Measurements from ENCODE around the gene ELMO1.

ELMO1 gene

GRCh38 chr7:36875794-36876193 is 572.9 kb downstream of the ELMO1 start:
- DNase-seq (ENCODE audit: low spot score), result no peak

GRCh38 chr7:36874041-36874440 is 574.6 kb downstream of the ELMO1 start:
- no peak for DNase-seq (ENCODE audit: low spot score)

DNA sequence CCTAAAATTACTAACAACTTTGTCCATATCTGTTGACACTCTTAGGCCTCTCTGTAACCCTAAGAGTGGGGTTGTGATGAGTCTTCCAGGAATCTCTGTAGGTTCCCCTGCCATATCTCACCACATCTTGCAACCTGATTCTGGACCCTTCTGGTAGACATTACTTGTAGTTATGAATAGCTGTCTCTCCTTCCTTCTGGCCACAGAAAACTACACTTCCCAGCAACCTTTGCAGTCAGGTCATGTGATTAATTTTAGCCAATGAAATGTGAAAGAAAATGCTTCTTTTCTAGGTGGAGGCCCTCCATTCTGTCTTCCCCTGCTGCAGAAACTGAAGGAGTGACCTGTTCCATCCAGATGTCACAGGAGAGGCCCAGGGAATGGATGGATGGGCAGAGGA is 576.8 kb downstream of the ELMO1 start:
- no peak for DNase-seq (ENCODE audit: low spot score)

GRCh38 chr7:36871355-36871738 is 577.3 kb downstream of the ELMO1 start:
- no peak for DNase-seq (ENCODE audit: low spot score)

DNA sequence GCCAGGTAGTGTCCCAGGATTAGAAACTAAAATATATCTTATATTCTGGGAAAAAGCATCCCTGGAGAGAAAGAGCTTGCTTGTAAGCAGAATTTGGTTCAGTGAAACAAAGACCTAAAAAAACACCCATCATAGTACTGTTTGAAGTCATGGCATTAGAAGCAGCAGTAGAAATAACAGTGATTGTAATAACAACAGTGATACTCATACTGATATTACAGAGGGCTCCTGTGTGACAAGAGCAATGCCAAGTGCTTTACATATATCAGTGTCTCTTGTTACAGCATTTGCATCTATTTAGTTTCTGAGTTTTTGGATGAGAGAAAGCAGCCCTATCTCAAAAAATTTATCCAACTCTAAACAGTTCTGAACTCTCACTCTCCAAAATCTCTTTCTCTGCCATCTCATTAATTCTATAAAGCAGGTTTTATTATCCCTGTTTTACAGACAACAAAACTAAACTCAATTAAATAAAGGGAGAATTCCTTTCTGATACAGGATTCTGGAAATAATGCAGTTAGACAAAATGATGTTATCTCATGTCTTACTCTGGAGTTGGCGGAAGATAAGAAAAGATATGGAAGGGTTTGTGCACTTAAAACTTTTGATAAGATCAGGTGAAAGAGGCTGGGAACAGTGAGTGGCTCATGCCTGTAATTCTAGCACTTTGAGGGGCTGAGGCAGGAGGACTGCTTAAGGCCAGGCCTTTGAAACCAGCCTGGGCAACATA is 577.9 kb downstream of the ELMO1 start:
- no peak for DNase-seq (ENCODE audit: low spot score)

DNA sequence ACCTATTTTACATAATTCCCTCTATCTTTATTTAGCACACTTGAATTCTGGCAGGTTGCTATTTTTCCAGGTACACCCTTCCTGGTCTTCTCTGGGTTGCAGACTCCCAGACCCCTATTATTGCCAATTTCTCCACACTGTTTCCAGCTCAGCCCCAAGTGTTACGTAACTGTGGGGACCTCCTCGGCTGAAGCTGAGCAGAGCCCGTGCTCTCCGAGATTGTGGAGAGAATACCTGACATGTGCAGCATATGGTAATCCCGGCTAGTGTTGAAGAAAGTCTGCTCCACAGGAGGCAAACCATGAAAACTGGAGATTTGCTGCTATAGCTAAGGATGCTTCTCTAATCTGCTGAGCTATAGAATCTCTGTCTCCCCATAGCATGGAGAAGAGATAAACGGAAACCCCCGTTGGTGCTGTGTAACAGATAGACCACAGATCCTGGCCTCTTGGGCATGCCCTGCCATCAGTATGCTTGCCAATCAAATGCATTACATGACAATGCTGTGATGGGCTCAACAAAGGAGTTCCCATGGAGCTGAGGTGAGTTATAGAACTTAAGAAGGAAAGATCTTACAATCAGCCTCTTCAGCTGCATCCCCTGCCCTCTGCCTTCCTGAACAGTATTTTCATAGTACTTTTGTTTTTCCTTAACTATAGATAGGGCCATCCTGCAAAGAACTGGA is 579.8 kb downstream of the ELMO1 start:
- DNase-seq (ENCODE audit: low spot score), result no peak

GRCh38 chr7:36865019-36865418 is 583.6 kb downstream of the ELMO1 start:
- DNase-seq (ENCODE audit: low spot score), result no peak

DNA sequence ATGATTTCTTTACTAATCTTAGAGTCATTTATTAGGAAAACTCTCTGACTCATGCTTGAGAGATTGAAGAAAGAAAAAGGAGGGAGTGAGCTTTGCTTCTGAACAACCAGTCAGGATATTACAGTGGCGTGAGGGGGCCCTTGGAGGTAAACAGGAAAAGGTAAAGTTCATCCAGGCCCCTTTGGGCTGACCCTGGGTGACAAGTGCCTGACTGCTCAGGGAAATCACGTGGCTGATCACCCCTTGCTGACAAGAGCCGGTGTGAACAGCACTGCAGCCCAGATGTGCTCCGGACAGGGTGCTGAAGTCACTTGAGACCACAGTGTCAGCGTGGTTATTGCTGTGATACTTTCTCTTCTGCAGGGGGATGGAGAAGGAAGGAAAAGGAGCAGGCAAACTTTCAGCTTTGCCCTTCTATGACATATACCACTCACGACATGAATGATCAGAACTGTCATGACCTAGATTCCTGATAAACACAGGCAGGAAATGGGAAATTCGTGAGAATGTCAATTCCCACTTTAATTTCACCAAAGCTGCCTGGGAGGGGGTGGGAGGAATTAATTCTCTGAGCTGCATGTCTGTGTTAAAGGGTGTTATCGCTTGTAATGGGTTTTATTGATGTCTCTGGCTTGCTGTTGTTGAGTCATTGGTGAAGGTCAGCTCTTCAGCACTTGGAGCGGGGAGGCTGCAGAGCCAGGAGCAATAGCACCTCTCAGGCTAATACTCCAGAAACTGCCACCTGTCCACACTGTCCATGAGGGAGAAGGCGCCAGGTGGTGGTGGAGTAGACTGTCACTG is 584.6 kb downstream of the ELMO1 start:
- no peak for DNase-seq (ENCODE audit: low spot score)

DNA sequence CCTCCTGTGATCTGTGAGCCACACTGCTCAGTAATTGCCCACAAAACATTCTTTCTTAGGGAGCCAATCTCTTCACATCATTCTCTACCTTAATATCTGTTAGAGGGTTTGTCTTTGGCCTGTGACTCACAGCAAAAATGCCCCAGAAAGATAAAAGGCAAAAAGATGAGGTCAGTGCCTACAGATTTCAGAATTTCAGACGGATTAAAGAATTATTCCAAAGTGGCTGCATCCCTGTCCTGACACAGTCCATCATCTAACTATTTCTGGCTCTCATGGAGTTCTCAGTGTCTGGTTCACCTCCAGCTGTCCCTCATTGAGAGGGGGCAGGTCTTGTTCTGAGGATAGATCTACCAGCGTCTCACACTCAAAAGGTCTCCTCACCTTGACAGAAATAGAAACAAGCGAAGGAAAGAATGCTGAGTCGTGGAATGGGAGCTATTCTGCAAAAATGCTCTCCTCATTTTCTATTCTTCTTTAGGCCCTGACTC is 585.8 kb downstream of the ELMO1 start:
- DNase-seq (ENCODE audit: low spot score), result no peak

DNA sequence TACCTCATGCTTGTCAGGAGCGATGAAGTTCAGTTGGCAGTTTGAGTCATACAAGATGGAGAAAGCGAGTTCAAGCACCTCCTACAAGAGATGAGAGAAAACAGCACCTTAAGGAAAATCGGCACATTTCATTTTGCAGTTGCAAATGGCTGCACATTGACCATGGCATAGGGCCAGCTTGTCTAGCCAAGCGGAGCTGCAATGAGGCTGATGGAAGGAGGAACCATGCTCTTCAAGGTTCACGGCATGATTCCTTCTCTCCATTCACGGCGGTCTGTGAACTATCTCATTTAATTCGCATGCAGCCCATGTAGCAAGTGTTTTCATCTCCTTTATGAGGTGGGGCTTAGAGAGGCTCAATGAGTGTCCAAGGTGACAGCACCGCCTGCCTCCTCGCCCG is 587.0 kb downstream of the ELMO1 start:
- no peak for DNase-seq (ENCODE audit: low spot score)

DNA sequence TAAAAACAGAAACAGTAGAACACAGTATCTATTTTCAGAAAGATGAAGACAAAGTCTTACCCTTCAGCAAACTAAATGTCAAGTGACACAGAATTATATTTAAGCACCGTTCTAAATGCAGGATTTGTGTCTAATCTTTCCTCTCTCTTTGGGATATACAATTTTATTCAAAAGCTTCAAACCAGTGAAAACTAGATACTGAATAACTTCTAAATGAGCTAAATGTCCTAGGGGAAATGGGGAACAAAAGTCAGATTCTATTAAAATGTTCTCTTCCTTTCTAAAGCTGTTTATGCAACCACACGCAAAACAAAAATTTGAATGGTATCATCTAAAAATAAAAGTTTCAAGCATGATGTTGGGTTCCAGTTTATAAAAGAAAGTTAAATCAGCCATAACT is 588.0 kb downstream of the ELMO1 start:
- DNase-seq (ENCODE audit: low spot score), result no peak

- no peak for DNase-seq (ENCODE audit: low spot score)
Observed at GRCh38 chr7:36855330-36855729, 593.3 kb downstream of the ELMO1 start.

DNA sequence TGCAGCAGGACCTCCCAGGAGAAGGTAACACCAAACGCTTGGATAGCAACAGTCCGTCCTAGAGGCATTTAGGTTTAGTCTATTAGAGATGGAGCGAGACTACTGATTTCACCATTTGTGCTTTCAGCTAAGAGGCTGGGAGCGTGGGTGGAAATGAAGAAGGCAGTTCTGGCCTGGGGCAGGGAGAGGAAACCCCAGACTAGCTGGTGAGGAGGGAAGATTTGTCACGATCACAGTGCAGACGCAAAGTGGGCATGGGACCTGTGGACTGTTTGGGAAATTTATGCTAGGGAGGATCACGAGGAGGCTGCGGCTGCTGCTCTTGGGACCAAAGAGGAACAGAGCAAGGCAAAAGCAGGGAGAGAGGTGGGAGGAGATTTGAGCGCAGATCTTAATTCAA is 594.0 kb downstream of the ELMO1 start:
- no peak for DNase-seq (ENCODE audit: low spot score)

GRCh38 chr7:36852931-36853330 is 595.7 kb downstream of the ELMO1 start:
- no peak for DNase-seq (ENCODE audit: low spot score)

DNA sequence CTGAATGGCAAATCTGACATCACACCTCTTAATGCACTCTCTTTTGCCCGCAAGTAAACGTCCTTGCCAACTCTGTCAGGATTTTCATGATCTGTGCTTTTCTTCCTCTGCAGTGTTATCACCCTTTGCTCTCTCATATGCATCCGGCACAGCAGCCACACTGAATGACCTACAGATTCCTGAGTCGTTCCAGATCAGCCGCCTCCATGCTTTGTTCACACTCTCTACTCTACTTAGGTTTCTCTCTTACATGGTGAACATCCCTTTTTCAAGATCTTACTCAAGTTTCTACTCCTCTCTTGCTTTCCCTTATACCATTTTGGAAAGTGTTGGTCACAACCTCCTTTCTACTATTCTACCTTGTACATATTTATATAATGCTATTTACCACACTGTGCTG is 596.6 kb downstream of the ELMO1 start:
- no peak for DNase-seq (ENCODE audit: low spot score)

DNA sequence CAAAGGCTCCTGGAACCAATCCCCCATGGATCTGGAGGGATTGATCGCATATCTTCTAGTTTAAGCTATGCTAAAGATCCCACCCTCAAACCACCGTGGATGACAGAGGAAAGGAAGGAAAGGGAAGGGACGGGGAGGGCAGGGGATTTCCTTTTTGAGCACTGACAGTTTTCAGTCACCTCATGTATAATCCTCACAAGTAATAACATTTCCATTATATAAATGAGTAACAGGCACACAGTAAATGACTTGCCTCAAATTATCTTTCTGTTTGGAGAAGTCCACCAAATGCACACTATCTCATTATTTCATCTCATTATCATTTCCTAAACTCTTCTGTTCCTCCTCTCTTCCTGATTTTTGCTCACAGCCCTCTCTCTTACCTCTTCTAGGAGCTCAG is 597.3 kb downstream of the ELMO1 start:
- DNase-seq (ENCODE audit: low spot score), result no peak

GRCh38 chr7:36847946-36848345 is 600.7 kb downstream of the ELMO1 start:
- no peak for DNase-seq (ENCODE audit: low spot score)

GRCh38 chr7:36844374-36844773 is 604.3 kb downstream of the ELMO1 start:
- no peak for DNase-seq (ENCODE audit: low spot score)

- no peak for DNase-seq (ENCODE audit: low spot score)
Observed at GRCh38 chr7:36840904-36841303, 607.8 kb downstream of the ELMO1 start.

- no peak for DNase-seq (ENCODE audit: low spot score)
Observed at GRCh38 chr7:36838616-36839225, 609.9 kb downstream of the ELMO1 start.

GRCh38 chr7:36831049-36831448 is 617.6 kb downstream of the ELMO1 start:
- DNase-seq (ENCODE audit: low spot score), result no peak
